Fibroblast of peridontal ligament (primary cell): ENCODE measurements around the gene OPRM1.

ENCODE experiments used
- DNase-seq: peaks from one replicate; pipeline ENCODE4 v3.0.0-alpha.2; 2010; ENCODE audit errors: extremely low read depth

The OPRM1 gene

GRCh38 chr6:154276810-154277628 lies 238.0 kb downstream of the OPRM1 start:
- peak; percentile 82 for DNase-seq

DNA sequence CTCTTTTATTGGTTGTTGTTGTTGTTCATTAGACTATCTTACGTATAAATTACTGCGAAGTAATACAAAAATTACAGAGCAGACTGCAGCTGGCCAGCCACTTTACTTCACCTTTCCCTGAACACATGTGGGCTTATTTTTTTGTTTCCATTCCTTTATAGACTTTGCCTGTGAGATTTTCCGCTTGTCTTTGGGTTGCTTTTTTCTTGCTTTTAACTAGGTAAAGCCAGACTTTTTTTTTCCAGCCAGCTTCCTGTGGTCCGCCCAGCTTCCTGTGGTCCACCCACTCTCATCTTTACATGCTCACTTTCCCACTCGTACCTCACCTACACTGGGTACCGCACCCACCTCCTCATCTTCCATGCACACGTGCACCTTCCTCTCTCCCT lies 238.6 kb downstream of the OPRM1 start:
- no peak for DNase-seq

DNA sequence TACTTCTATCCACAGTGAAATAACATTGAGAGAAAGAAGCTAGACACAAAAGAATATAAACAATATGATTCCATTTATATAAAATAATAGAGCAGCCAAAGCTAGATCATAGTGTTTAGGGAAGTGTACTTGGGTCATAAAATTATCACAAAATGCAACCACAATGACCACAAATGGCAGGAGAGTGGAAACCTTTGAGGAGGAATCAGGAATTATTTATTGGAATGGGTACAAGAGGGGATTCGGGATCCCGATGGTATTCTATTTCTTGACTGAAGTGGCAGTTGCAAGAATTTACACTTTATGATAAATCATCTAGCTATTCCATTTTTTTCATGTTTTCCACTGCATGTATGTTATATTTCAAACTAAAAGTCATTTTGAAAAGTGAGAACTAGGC lies 241.5 kb downstream of the OPRM1 start:
- peak; percentile 26 for DNase-seq

GRCh38 chr6:154284313-154284853 lies 245.3 kb downstream of the OPRM1 start:
- DNase-seq: no peak

DNA sequence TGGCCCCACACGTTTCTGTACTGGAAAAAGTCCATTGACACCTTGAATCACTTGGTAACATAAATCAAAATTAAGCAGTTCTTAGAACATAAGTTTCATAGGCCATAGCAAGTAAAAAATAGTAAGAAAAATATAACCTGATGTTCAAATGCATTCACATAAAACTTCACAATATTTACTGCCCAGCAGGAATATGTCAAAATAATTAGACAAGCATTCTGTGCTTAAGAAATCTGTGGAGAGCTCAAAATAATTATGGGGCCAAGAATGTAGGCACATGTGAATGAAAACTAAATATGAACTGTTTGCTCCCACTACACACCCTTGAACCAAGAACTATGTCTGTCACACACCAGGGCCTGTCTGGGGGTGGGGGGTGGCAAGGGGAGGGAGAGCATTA lies 246.8 kb downstream of the OPRM1 start:
- DNase-seq: no peak

DNA sequence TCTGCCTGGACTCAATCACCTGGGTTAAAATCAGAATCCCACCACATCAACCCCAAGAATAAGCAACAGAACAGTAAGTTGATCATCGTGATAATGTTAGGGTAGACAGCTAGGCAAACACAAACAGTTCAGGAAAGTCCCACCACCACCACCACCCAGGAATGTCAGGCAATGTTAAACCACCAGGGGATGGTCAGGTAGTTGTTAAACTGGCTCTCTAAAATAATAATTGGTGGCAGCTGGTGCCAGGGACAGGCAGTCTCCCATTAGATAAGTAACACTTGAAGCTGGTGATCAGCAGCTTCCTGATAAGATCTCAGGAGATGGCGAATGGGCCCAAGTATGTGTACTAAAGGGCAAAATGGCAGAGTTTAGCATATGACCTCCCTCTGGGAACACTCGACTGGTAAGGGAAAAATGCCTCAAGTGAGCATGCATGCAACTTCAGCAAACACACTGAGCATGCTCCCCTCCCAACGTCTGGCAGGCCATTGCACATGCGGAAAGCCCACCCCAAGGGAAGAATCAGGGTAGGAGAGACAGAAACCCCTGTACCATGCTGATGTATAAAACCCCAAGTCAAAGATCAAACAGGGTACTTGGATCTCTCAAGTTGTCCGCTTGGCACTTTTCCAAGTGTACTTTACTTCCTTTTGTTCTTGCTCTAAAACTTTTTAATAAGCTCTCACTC lies 250.9 kb downstream of the OPRM1 start:
- no peak for DNase-seq

DNA sequence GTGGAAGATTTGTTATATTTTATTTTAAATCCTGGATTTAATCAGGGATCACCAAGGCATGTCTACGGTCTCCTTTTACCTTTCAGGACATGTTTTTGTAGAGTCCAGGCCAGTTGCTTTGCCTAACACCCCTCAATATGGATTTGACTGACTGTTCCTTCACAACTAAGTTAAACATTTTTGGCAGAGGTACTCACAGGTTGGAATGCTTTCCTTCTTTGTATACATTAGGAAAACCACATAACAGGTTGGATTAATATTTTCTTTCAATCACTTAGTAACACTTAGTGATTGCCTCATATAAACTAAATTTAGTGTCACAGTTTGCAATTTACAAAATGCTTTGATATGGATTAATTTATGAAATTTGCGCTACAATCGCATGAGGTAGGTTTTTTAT lies 253.0 kb downstream of the OPRM1 start:
- DNase-seq: no peak

DNA sequence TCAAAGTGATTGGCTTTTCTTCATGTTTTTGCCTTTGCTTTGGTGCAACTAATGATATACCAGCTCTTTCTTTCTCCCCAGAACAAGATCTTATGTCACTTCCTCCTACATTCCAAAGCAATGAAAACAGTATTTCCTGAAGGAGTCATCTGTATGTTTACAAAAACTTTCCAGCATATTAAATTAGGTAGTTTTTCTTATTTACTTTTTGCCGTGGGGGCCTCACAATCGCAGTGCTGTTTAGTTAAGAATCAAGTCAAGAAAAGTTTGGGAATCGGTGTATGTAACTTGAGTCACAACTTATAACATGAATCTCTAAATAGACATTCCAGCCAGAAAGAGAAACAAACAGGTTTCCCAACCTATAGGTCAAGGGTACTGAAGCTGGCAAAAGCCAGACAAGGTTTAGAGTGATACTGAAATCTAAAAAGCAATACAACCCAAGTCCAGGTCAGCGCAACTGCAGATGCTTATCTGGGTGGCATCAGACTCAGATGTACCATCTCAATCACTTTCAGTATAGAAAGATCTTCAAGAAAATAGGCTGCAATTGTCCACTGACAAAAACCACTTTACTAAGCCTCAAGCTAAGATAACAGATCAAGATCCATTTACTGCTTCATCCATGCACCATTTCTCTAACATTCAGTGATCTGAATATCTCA lies 253.9 kb downstream of the OPRM1 start:
- peak; percentile 78 for DNase-seq

GRCh38 chr6:154295733-154296132 lies 256.7 kb downstream of the OPRM1 start:
- DNase-seq: no peak
